K562 (cell line): ENCODE measurements around the gene PRIM1. TPM values are rescaled to one million over a fixed set of nuclear protein-coding genes. Genes with fewer than 3 reads are reported as not detected.
A peak's percentile ranks its signal among the peaks of the same experiment; 100 is the strongest.

Experiments
- RBFOX2 ChIP-seq: fragments of 200-400 bp; formaldehyde crosslinking; IDR thresholded peaks from 2 replicates; pipeline ENCODE4 v1.6.1; 2017; ENCODE audit warnings: low read depth, mild to moderate bottlenecking, low read length, moderate library complexity
- ZNF24 ChIP-seq: fragments of 450-650 bp; IDR thresholded peaks from 2 replicates; pipeline ENCODE4 v1.6.1; 2016
- ZNF740 ChIP-seq, 3 experiments: fragments of 200-800 bp in 1 of 3; sonication (Bioruptor generic) in 1 of 3; sonication (generic) in 1 of 3; formaldehyde crosslinking in 1 of 3; IDR thresholded peaks; 2 replicates each; pipeline versions ENCODE4 v1.6.1 to v1.8.0; 2016 to 2022; ENCODE audit warnings: mild to moderate bottlenecking in 2 of 3, missing compliant biosample characterization in 2 of 3, missing genetic modification characterization in 2 of 3, missing genetic modification reagents in 1 of 3
- ZSCAN29 ChIP-seq: fragments of 450-650 bp; IDR thresholded peaks from 2 replicates; pipeline ENCODE4 v1.6.1; 2017
- polyA plus RNA-seq, 8 experiments: library from polyadenylated mRNA; depleted of rRNA in 4 of 8; stranded (reverse) in 5 of 8; unstranded in 3 of 8; fragments of >200 nt; fragmentation: Nextera tagmentation in 2 of 8; fragmentation: Illumina TruSeq in 1 of 8; extraction: Ambion mirVana in 2 of 8; extraction: Trizol in 1 of 8; gene quantifications; 2 replicates each; pipeline versions ENCODE4 v1.2.1 to v1.2.3, GENCODE V29; 2011 to 2014; ENCODE audit warnings: inconsistent platforms in 1 of 8, missing spikeins in 1 of 8
- total RNA-seq, 7 experiments: library from RNA; depleted of rRNA in 6 of 7; stranded (reverse); fragments of >200 nt in 6 of 7; fragmentation: Illumina TruSeq in 2 of 7; extraction: Trizol in 2 of 7; gene quantifications; 2 replicates each; pipeline versions ENCODE4 v1.2.1 to v1.2.3, GENCODE V29; 2011 to 2021; ENCODE audit warnings: low replicate concordance in 1 of 7
- TF ChIP-seq, protein P1 (sequence below): sonication (generic); formaldehyde crosslinking; IDR thresholded peaks from 2 replicates; pipeline ENCODE4 v1.8.1; 2022; ENCODE audit warnings: missing genetic modification reagents
- TF ChIP-seq, protein P2 (sequence below): fragments of 450-650 bp; IDR thresholded peaks from 2 replicates; pipeline ENCODE4 v1.6.1; 2016; ENCODE audit warnings: mild to moderate bottlenecking, moderate library complexity
- TF ChIP-seq, protein P3 (sequence below), 2 experiments: fragments of 450-650 bp; IDR thresholded peaks; 2 replicates each; pipeline ENCODE4 v1.6.1; 2018; ENCODE audit warnings: mild to moderate bottlenecking in 2 of 2, low read depth in 1 of 2; ENCODE audit not compliant: partially characterized antibody in 2 of 2

PRIM1 gene
- total and polyA plus RNA-seq, 9 of the 15 experiments (the other 6 are each of a cell fraction or from before 2014, with no cell fraction given): 67.2 to 179 (median 140) TPM

DNA sequence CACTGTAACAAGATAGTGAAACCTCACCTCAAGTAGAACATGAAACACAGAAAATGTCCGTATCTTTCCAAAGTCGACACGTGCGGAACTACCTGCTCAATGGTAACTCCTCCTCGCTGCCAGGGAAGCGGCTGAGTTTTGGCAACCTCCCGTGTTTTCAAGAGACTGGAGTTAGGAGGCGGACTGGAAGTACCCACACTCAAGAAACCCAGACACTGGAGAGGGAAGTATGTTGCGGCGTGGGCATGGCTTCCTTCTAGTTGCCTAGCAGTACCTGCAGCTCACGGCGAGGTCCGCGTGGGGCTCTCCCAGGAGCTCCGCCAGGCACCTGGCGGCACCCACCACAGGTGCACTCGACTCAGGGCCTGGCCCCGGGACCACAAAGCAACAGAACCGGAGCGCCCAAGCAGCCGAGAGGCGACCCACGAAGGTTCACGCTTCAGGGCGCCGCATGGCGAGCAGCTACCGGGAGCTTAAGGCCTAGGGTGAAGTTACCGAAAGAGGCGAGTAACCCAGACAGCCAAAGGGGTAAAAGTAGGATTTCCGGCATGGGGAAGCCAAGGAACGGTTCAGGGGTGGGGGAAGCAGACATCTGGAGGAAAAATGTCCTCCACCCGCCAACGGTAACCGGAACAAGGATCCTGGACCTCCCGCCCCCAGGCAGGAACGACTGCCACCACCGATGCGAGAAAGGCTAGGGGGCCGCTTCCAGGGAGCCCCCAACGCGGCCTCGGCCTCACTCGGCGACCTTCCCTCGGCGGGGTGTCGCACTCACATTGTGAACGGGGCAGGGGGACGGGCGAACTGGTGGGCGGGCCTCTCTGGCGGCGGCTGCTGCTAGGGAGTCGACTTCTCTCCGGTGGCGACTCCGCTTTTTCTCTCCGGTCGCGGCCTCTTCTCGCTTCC, 64.6 kb downstream of the PRIM1 start (continued):
- TF ChIP-seq RBFOX2 (peak; percentile 68), ZNF24 (0 out of 2 replicates have a peak, but pooled peaks have one; percentile 45), ZNF740 (CRISPR knock-in tag; IDR thresholded peaks at IDR 0.05) (no peak), ZNF740 (tag; IDR thresholded peaks at IDR 0.05) (no peak), ZSCAN29 (peak; percentile 67)
- TF ChIP-seq, protein P1, sequence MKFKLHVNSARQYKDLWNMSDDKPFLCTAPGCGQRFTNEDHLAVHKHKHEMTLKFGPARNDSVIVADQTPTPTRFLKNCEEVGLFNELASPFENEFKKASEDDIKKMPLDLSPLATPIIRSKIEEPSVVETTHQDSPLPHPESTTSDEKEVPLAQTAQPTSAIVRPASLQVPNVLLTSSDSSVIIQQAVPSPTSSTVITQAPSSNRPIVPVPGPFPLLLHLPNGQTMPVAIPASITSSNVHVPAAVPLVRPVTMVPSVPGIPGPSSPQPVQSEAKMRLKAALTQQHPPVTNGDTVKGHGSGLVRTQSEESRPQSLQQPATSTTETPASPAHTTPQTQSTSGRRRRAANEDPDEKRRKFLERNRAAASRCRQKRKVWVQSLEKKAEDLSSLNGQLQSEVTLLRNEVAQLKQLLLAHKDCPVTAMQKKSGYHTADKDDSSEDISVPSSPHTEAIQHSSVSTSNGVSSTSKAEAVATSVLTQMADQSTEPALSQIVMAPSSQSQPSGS: no peak
- TF ChIP-seq, protein P2, sequence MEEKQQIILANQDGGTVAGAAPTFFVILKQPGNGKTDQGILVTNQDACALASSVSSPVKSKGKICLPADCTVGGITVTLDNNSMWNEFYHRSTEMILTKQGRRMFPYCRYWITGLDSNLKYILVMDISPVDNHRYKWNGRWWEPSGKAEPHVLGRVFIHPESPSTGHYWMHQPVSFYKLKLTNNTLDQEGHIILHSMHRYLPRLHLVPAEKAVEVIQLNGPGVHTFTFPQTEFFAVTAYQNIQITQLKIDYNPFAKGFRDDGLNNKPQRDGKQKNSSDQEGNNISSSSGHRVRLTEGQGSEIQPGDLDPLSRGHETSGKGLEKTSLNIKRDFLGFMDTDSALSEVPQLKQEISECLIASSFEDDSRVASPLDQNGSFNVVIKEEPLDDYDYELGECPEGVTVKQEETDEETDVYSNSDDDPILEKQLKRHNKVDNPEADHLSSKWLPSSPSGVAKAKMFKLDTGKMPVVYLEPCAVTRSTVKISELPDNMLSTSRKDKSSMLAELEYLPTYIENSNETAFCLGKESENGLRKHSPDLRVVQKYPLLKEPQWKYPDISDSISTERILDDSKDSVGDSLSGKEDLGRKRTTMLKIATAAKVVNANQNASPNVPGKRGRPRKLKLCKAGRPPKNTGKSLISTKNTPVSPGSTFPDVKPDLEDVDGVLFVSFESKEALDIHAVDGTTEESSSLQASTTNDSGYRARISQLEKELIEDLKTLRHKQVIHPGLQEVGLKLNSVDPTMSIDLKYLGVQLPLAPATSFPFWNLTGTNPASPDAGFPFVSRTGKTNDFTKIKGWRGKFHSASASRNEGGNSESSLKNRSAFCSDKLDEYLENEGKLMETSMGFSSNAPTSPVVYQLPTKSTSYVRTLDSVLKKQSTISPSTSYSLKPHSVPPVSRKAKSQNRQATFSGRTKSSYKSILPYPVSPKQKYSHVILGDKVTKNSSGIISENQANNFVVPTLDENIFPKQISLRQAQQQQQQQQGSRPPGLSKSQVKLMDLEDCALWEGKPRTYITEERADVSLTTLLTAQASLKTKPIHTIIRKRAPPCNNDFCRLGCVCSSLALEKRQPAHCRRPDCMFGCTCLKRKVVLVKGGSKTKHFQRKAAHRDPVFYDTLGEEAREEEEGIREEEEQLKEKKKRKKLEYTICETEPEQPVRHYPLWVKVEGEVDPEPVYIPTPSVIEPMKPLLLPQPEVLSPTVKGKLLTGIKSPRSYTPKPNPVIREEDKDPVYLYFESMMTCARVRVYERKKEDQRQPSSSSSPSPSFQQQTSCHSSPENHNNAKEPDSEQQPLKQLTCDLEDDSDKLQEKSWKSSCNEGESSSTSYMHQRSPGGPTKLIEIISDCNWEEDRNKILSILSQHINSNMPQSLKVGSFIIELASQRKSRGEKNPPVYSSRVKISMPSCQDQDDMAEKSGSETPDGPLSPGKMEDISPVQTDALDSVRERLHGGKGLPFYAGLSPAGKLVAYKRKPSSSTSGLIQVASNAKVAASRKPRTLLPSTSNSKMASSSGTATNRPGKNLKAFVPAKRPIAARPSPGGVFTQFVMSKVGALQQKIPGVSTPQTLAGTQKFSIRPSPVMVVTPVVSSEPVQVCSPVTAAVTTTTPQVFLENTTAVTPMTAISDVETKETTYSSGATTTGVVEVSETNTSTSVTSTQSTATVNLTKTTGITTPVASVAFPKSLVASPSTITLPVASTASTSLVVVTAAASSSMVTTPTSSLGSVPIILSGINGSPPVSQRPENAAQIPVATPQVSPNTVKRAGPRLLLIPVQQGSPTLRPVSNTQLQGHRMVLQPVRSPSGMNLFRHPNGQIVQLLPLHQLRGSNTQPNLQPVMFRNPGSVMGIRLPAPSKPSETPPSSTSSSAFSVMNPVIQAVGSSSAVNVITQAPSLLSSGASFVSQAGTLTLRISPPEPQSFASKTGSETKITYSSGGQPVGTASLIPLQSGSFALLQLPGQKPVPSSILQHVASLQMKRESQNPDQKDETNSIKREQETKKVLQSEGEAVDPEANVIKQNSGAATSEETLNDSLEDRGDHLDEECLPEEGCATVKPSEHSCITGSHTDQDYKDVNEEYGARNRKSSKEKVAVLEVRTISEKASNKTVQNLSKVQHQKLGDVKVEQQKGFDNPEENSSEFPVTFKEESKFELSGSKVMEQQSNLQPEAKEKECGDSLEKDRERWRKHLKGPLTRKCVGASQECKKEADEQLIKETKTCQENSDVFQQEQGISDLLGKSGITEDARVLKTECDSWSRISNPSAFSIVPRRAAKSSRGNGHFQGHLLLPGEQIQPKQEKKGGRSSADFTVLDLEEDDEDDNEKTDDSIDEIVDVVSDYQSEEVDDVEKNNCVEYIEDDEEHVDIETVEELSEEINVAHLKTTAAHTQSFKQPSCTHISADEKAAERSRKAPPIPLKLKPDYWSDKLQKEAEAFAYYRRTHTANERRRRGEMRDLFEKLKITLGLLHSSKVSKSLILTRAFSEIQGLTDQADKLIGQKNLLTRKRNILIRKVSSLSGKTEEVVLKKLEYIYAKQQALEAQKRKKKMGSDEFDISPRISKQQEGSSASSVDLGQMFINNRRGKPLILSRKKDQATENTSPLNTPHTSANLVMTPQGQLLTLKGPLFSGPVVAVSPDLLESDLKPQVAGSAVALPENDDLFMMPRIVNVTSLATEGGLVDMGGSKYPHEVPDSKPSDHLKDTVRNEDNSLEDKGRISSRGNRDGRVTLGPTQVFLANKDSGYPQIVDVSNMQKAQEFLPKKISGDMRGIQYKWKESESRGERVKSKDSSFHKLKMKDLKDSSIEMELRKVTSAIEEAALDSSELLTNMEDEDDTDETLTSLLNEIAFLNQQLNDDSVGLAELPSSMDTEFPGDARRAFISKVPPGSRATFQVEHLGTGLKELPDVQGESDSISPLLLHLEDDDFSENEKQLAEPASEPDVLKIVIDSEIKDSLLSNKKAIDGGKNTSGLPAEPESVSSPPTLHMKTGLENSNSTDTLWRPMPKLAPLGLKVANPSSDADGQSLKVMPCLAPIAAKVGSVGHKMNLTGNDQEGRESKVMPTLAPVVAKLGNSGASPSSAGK: no peak
- TF ChIP-seq, protein P3, sequence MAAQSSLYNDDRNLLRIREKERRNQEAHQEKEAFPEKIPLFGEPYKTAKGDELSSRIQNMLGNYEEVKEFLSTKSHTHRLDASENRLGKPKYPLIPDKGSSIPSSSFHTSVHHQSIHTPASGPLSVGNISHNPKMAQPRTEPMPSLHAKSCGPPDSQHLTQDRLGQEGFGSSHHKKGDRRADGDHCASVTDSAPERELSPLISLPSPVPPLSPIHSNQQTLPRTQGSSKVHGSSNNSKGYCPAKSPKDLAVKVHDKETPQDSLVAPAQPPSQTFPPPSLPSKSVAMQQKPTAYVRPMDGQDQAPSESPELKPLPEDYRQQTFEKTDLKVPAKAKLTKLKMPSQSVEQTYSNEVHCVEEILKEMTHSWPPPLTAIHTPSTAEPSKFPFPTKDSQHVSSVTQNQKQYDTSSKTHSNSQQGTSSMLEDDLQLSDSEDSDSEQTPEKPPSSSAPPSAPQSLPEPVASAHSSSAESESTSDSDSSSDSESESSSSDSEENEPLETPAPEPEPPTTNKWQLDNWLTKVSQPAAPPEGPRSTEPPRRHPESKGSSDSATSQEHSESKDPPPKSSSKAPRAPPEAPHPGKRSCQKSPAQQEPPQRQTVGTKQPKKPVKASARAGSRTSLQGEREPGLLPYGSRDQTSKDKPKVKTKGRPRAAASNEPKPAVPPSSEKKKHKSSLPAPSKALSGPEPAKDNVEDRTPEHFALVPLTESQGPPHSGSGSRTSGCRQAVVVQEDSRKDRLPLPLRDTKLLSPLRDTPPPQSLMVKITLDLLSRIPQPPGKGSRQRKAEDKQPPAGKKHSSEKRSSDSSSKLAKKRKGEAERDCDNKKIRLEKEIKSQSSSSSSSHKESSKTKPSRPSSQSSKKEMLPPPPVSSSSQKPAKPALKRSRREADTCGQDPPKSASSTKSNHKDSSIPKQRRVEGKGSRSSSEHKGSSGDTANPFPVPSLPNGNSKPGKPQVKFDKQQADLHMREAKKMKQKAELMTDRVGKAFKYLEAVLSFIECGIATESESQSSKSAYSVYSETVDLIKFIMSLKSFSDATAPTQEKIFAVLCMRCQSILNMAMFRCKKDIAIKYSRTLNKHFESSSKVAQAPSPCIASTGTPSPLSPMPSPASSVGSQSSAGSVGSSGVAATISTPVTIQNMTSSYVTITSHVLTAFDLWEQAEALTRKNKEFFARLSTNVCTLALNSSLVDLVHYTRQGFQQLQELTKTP (IDR thresholded peaks at IDR 0.05; ENCODE audit: low read depth in 1 of 2, partially characterized antibody in 2 of 2): peak in 1 of 2 experiments; percentile 31
